GM23248 (cell line): ENCODE results near the gene CLCN1.

Experiments used
- EZH2 ChIP-seq: fragments of 200-600 bp; sonication (generic); IDR thresholded peaks from 2 replicates; pipeline ENCODE4 v1.6.1; 2018; ENCODE audit warnings: antibody characterized with exemption, mild to moderate bottlenecking; ENCODE audit not compliant: insufficient read depth, poor library complexity, severe bottlenecking
- EZH2phosphoT487 ChIP-seq: fragments of 200-600 bp; sonication (generic); IDR thresholded peaks from 2 replicates; pipeline ENCODE4 v1.6.1; 2018; ENCODE audit warnings: antibody characterized with exemption, moderate library complexity, mild to moderate bottlenecking, low read depth; ENCODE audit not compliant: insufficient read depth

GRCh38 chr7:143360788-143361551, 45.1 kb downstream of the CLCN1 start:
- TF ChIP-seq EZH2phosphoT487, result no peak
- TF ChIP-seq EZH2, result no peak
